ENCODE results near the gene SLC7A8. TPM values are rescaled to one million over a fixed set of nuclear protein-coding genes. Genes with fewer than 3 reads are reported as not detected.

The SLC7A8 gene
- total RNA-seq, 1 donor from 2014 or later = 36.8 TPM

GRCh38 chr14:23169622-23170021 lies 13.8 kb downstream of the SLC7A8 start:
- ATAC-seq = no peak
- TF ChIP-seq CTCF (IDR thresholded peaks at IDR 0.05) = no peak

GRCh38 chr14:23168246-23168645 lies 15.2 kb downstream of the SLC7A8 start:
- ATAC-seq (no peak), DNase-seq (no peak)
- H3K9me3 ChIP-seq = no peaks in the 10 kb centered on the region

More at GRCh38 chr14:23169622-23170021, 13.8 kb downstream of the SLC7A8 start:
- Histone ChIP-seq H3K4me1 (peaks cover 55% of the 10 kb centered on the region), H3K9me3 (no peaks in the 10 kb centered on the region), H3K27me3 (ENCODE audit: low read depth) (no peaks in the 10 kb centered on the region), H3K36me3 (no peaks in the 10 kb centered on the region), H3K4me3 (no peak overlapping the region), H3K27ac (no peak overlapping the region)
- no peak for DNase-seq
- intact Hi-C loops (cut with DNase I) = no loop called here

GRCh38 chr14:23167116-23167847 lies 16.2 kb downstream of the SLC7A8 start:
- TF ChIP-seq CTCF (IDR thresholded peaks at IDR 0.05) = no peak
- H3K27ac ChIP-seq = peak overlapping the region; percentile 66
- no peaks in the 10 kb centered on the region for H3K36me3 ChIP-seq
- no peaks in the 10 kb centered on the region for H3K9me3 ChIP-seq
- H3K27me3 ChIP-seq (ENCODE audit: low read depth) = no peaks in the 10 kb centered on the region
- intact Hi-C loops (cut with DNase I) = no loop called here
- H3K4me1 ChIP-seq = peaks cover 46% of the 10 kb centered on the region
- DNase-seq = no peak
- no peak overlapping the region for H3K4me3 ChIP-seq
- peak; percentile 48 to 70 for ATAC-seq

More at GRCh38 chr14:23168246-23168645, 15.2 kb downstream of the SLC7A8 start:
- Histone ChIP-seq H3K4me3 (no peak overlapping the region), H3K36me3 (no peaks in the 10 kb centered on the region), H3K27me3 (ENCODE audit: low read depth) (no peaks in the 10 kb centered on the region), H3K27ac (no peak overlapping the region), H3K4me1 (peaks cover 41% of the 10 kb centered on the region)
- intact Hi-C loops (cut with DNase I) = no loop called here
- no peak for TF ChIP-seq CTCF (IDR thresholded peaks at IDR 0.05)

GRCh38 chr14:23164949-23165348 lies 18.5 kb downstream of the SLC7A8 start:
- ATAC-seq (no peak), DNase-seq (no peak)
- Histone ChIP-seq H3K9me3 (no peaks in the 10 kb centered on the region), H3K27ac (no peak overlapping the region), H3K4me3 (no peak overlapping the region), H3K4me1 (peaks cover 51% of the 10 kb centered on the region), H3K27me3 (ENCODE audit: low read depth) (no peaks in the 10 kb centered on the region), H3K36me3 (no peaks in the 10 kb centered on the region)
- intact Hi-C loops (cut with DNase I) = no loop called here
- no peak for TF ChIP-seq CTCF (IDR thresholded peaks at IDR 0.05)

GRCh38 chr14:23164250-23164649 lies 19.2 kb downstream of the SLC7A8 start:
- H3K36me3 ChIP-seq = no peaks in the 10 kb centered on the region
- TF ChIP-seq CTCF (IDR thresholded peaks at IDR 0.05) = no peak
- ATAC-seq = peak; percentile 75 to 82
- intact Hi-C loops (cut with DNase I) = no loop called here
- no peaks in the 10 kb centered on the region for H3K9me3 ChIP-seq
- H3K27ac ChIP-seq = peak overlapping the region; percentile 31
- peaks cover 54% of the 10 kb centered on the region for H3K4me1 ChIP-seq
- no peak for DNase-seq
- no peak overlapping the region for H3K4me3 ChIP-seq
- H3K27me3 ChIP-seq (ENCODE audit: low read depth) = no peaks in the 10 kb centered on the region

Measured in lower lobe of right lung (tissue), 2 donors.